ENCODE measurements around the gene SECISBP2L. TPM values are rescaled to one million over a fixed set of nuclear protein-coding genes. Genes with fewer than 3 reads are reported as not detected.
A peak's percentile ranks its signal among the peaks of the same experiment; 100 is the strongest.
"Not testable (repeated sequence)": the region's sequence is repeated elsewhere in the genome, so short reads cannot be mapped to it uniquely, and the experiment has no call there.

The SECISBP2L gene
- total RNA-seq, 1 donor from 2014 or later: 56.1 TPM

DNA sequence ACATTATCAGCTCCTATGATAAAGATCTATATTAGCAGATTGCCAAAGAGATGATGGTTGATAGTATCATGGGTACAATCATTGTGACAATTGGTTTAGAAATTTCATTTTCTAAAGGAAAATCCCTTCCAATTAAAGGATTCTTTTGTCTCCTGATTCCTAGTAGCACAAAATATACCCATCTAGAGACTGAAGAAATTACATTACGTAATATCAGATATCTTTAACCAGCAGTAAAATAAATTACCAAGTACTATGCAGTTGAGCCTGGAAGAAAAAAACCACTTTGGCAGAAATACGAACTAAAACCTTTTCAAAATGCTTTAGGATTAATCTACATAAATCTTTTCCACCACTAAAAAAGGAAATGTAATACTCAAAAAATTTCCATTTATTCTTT is 46.9 kb downstream of the SECISBP2L start:
- DNase-seq (ENCODE audit: low spot score): no peak

DNA sequence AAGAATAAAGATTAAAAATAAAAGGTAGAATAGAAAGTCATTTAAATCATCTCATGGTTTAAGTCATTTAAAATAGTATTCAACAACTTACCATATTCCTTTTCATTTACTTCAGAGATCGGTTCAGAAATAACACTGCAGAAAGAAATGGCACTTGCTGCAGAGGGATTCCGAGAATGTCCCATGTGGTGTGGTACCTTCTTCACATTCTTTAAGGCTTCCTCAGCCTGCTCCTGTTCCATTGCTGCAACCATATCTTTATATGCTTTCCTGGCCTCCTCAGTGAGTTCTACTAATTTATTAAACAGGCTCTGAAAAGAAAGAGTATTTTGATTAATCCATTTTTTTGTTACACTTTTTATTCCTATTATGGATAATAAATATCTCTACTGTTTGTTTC is 50.0 kb downstream of the SECISBP2L start:
- no peak for DNase-seq (ENCODE audit: low spot score)

DNA sequence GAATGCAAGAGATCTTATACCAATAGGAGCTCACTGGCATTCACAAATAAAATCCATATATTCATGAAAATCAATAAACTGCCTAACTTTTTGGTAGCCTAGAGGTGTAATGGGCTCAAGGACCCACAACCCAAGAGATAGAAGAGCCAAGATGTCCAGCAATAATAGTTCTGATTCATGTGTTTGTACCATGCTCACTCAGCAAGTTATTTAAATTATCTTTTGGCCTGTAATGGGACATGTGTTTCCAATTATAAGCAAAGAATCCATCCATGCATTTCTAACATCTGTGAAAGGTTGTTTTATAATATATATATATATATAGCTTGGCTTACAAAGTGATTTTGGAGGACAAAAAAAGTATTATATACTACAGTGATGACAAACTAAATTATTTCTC is 52.9 kb downstream of the SECISBP2L start:
- DNase-seq (ENCODE audit: low spot score): no peak

DNA sequence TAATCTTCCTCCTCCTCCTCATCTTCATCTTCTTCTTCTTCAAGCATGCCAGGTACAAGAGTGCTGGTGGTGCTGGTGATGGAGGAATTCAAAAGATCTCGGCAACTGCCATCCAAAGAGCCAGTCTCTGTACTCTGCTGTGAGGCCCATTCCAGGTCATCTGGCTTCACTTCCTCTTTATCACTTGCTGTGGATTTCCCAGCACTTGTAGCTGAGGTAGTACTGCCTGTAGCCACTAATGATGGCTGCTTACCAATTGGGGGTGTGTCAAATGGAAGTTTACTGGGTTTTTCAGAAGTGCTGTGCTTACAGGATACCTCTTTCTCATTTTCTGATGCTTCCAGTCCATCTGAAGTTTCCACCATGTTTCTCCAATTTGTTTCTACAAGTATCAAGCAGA is 53.7 kb downstream of the SECISBP2L start:
- no peak for DNase-seq (ENCODE audit: low spot score)

DNA sequence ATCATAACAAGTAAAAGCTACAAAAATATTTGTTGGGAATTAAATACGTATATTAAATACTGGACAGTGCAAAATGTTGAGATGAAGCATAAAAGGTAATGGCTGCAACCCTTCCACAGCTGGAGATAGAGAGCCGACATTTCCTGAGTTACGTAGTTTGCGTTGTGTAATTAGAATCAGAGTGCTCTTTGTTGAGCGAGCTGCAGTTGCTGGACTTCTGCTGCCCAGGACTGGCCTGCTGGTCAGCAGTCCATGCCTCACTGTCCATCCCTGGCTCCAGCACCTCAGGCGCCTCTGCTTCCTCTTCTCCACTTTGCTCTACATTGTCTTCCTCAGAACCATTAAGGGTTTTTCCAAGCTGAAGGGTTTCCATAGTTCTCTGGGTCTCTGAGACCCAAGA is 54.1 kb downstream of the SECISBP2L start:
- no peak for DNase-seq (ENCODE audit: low spot score)

DNA sequence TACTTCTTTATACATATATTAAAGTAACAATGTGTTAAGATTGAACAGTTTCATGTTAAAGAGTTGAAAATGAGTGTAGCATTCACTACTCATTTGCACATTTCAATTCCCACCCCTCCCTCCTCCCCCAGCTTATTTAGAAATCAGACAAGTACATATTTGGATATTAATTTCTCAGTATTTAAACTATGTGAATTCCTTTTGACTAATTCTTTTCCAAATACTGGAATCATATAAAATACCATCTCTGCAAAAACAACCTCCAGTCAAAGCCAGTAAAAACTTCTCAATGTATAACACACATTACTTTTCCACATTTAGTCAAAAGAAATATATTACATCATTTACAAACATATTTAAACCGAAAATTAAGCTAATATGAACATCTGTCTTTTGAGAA is 57.1 kb downstream of the SECISBP2L start:
- DNase-seq (ENCODE audit: low spot score): no peak

DNA sequence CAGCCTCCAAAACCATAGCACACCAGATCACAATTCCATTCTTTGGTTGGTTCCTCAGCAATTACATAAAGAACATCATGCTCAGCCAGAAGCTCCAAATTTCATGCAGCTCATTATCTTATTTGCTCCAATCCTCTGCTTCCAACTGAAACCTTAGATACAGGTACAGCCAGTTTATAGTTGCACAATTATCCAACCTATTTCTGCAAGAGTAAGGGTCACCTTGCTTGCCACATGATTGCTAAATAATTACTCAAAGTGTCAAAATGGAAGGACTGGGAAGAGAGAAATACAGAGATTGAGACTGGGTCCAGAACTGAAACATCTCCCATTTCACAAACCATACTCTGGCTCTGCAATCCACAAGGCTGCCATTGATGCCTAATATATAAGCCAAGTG is 59.1 kb downstream of the SECISBP2L start:
- DNase-seq (ENCODE audit: low spot score): no peak

DNA sequence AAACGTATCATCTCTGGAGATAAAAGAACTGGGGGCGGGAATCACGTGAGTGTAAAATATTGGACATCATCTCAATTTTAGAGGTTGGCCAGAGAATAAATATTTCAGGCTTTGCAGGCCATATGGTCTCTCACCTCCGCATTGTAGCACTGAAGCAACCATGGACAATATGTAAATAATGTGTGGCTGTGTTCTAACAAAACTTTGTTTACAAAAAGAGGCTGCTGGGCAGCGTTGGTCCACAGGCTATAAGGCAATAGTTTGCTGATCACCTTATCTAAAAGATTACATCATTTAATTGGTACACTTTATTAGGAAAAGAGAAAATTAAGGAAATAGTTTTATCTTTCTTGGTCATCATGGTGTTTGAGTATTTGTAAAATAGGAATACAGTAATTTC is 60.0 kb downstream of the SECISBP2L start:
- DNase-seq (ENCODE audit: low spot score): no peak

DNA sequence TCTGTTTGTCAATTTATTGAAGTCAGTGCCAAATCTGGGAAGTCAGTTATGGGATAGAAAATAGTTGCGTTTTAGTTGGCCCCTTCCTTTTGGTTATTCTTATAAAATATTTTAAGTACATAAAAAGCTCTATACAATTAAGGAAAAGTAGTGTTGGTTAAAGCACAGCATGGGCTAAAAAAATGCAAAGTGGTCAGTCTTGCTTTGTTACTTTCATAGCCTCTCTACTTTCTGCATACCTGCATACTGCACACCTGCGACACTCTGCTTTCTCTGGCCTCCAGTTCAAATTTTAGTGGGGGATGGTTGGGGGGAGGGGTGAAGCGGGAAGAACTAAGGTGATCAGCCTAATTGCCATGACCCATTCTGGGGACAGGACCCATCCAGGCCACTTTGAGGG is 60.7 kb downstream of the SECISBP2L start:
- DNase-seq (ENCODE audit: low spot score): no peak

DNA sequence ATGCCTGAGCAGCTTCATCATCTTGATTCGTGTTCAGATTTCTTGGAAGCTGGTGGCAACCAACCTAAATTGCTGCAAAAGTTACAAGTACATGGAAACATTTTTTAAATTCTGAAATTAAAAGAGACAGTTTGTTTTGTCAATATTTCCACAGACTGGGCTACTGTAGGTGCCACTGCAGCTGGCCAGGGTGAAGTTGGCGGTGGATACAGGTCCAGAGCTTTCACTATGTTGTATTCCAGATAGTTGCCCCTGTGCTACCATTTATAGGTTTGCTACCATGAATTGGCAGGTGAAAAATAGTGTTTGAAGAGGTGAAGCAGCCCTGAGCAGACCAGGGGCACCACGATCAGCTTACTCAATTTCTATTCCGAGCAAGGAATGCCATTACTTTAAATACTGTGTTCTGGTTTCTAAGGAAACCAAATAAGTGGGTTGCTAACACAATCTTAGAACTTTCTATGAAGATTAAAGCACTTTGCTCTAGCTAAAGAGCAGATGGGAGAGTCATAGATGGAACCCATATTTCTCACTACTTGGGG is 61.4 kb downstream of the SECISBP2L start:
- DNase-seq (ENCODE audit: low spot score): no peak

DNA sequence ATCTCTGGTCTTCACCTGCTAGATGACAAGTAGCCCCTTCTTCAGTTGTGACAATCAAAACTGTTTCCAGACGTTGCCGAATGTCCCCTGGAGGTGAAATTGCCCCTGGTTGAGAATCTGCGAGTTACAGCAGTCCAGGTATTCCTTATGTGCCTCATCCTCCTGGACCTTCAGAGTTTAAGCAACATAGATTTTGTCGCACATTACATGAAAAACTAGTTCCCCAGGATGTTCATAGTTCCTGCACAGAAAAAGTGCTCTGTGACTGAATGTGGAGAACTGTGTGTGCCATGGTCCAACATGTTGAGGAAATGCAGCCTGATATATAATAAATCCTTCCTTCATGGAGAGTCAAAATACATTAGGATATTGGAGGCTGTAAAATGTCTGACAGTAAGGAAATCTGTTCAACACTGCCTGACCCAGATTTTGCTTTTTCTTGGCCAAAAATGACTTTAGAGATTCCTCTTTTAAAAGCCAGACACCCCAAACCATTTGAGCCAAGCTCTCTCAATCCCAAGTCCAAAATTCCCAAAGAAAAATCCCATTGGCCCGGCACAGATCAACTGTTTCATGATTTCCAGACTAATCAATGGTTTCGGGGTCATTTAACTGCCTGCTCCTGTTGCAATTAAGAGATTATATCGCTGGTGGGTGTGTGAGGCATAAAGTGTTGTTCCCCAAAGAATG is 62.1 kb downstream of the SECISBP2L start:
- DNase-seq (ENCODE audit: low spot score): no peak

DNA sequence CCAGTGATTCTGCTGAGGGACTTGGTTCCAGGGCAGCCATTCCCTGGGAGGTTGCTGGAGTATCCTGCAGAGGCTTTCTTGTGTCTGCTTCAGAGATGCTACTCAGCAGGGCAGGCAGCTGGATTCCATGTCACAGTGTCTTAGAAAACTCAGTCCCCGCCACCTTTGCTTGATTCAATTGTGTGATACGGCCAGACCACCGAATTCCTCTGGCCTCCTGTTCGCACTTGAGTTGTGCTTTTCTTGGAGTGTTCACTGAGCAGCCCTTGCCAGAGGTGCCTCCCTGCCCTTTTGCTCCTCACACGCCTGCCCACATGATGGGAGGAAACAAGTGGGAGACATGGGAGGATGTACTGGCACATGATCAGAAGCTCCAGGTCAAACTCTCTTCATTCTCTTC is 62.9 kb downstream of the SECISBP2L start:
- no peak for DNase-seq (ENCODE audit: low spot score)

DNA sequence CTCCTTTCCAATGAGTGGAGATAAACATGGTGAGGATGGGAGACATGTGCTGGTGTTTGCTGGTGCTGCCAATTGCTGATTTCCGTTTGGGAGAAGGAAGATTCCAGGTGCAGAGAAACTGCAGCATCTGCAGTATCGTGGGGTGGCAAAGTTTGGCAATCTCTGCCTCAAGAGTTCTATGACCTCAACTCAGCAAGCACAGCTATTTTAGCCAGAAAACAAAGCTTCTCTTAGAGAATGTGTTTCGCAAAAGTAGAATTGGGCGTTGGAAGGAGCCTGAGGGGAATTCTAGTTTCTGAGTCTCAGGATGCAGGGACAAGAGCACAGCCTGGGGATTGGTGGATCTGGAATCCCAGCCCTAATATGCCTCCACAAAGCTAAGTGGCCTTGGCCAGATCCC is 64.3 kb downstream of the SECISBP2L start:
- no peak for DNase-seq (ENCODE audit: low spot score)

DNA sequence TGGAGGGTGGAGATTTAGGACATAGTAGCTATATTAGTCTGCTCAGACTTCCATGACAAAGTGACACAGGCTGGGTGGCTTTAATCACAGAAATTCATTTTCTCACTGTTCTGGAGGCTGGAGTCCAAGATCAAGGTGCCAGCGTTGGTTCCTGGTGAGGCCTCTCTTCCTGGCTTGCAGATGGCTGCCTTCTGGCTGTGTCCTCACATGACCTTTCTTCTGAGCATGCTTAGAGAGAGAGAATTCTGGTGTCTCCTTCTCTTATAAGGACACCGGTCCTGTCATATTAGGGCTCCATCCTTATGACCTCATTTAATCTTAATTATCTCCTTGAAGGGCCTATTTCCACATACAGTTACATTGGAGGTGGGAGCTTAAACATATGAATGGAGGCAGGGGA is 67.6 kb downstream of the SECISBP2L start:
- no peak for DNase-seq (ENCODE audit: low spot score)

DNA sequence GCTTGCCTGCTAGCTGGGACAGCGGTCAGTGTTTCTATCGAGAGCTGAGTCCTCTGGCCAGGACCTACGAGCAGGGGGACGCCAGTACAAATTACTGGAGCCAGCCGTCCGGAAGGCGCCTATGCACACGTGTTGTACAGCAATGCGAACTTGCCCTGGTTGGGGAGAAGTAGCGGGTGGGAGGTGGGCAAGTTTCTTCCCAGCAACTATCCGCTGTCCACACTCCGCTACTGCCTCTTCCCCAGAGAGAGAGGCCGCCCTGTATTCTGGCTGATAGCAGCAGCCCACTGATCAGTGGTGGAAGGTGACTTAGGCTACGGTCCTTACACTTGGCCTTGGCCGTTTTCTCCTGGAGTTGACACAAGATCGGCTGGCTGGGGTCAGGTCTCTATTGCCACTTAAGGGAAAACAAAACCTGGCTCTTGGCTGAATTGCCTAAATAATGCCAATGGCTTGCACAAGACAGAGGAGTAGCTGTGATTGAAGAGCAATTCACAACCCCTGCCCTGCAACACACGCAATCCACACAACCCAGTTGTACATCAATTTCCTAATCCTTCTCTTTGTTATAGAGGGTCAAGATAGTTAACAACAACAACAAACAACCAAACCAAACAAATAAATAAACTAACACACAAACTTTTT is 69.7 kb downstream of the SECISBP2L start:
- DNase-seq (ENCODE audit: low spot score): no peak

DNA sequence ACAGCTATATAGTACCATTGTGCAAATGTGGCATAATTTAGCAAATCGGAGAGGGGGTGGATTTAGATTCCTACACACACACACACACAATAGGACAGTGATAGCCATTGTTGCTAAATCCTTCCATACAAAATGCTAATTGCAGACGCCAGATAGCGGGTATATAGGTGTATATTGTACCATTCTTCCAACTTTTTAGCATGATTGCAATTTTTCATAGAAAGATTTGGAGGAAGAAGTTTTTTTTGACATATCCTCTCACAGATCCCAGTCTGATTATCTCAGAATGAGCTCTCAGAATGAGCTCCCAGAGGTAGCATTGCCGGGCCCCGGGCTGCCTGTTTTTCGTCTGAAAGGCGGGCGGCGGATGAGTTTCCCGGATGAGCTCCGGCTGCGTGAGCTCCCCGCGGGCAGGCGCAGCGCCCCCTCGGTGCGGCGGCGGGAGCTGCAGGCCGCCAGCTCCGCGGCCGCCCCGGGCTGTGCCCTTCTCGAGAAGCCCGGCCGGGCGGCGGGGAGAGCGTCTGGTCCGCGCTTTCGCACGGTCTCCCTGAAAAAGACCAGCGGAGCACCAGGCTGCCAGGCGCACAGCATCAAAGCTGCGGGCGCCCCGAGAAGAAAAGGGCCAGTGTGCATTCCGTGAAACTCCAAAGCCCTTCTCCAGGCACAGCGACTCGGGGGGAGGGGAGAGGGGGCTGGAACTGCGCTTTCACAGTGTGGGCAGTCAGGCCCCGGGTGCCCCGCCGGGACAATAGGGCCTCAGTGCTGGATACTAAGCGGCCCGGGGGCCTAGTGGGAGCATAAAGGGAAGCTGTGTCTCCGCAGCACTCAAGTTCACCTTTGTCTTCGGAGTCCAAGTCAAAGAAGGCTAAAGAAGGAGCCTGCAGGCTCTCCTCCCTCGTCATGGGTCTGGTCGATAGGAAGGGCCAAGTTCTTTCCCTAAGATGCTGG is 70.5 kb downstream of the SECISBP2L start:
- peak; percentile 76 for DNase-seq (ENCODE audit: low spot score)

DNA sequence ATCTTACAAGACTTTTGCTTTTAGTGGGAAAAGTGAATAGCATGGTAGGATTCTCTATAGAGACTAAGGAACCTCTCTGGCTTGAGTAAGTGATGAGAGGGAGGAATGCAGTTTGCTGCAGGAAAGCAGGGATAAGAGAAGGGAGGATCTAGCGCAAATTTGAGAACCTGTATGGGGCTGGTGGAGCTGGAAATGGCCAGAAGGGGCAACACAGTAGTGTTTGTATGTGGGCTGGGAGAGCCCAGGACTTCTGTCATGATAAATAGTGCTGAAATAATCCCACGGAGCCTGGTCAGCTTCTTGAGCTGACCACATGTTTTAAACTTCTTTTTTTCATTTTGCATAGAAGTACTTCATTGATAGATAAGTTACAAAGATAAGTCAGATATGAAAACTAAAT is 71.4 kb downstream of the SECISBP2L start:
- no peak for DNase-seq (ENCODE audit: low spot score)

DNA sequence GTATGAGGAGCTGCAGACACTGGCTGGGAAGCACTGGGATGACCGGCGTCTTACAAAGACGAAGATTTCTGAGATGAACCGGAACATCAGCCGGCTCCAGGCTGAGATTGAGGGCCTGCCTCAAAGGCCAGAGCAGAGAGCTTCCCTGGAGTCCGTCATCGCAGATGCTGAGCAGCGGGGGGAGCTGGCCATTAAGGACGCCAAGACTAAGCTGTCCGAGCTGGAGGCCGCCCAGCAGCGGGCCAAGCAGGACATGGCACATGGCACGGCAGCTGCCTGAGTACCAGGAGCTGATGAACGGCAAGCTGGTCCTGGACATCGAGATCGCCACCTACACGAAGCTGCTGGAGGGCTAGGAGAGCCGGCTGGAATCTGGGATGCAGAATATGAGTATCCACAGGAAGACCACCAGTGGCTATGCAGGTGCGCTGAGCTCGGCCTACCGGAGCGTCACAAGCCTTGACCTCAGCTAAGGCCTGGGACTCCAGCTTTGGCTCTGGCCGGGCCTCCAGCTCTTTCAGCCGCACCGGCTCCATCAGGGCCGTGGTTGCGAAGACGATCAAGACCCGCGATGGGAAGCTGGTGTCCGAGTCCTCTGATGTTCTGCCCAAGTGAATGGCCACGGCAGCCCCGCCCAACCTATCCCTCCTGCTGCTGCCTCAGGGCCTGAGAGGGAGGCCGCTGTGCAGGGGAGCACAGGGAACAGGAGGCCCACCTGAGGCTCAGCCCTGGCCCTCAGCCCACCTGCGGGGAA is 73.3 kb downstream of the SECISBP2L start:
- DNase-seq (ENCODE audit: low spot score): no peak

DNA sequence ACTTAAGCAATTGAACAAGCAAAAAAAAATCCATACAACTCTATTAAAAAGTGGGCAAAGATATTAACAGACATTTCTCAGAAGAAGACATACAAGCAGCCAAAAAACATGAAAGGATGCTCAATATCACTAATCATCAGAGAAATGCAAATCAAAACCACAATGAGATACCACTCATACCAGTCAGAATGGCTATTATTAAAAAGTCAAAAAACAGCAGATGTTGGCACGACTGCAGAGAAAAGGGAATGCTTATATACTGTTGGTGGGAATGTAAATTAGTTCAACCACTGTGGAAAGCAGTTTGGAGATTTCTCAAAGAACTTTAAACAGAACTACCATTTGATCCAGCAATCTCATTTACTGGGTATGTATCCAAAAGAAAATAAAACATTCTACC is 75.3 kb downstream of the SECISBP2L start:
- DNase-seq (ENCODE audit: low spot score): not testable (repeated sequence)

DNA sequence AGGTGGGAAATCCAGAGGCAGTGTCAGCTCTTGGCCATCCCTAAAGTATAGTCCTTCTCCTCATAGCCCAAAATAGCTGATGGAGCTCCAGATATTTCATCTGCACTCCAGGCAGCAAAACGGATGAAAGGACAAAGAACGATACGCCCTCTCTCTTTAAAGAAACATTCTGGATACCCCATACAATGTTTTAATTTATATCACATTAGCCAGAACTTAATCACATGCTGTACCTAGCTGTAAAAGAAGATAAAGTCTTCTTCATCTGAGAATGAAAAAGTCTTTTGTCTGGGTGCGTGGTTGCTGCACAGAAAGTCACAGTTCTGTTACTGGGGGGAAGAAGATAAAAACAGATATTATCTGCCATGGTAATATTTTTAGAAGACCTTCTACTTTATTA is 78.2 kb downstream of the SECISBP2L start:
- no peak for DNase-seq (ENCODE audit: low spot score)

DNA sequence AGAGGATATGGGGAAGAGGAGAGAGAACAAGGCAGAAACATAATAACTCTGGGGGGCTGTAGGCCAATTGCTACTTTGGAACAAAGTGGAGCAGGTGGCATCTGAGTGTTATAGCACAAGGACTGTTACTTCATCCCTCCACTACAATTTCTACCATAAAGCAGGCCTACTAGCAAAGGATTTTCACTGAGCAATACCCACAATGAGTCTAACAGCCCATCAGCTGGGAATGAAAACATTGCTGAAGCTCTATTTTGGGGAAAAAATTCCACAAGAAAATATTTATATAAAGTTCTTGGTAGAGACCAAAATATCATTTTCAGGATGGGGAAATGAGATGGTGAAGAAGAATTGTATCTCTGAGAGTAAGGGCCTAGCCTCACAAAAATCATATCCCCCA is 78.9 kb downstream of the SECISBP2L start:
- no peak for DNase-seq (ENCODE audit: low spot score)
